PFSK-1 (cell line): Measurements from ENCODE around the gene SLC17A5.

Source experiments
- POLR2AphosphoS5 ChIP-seq: IDR thresholded peaks from 2 replicates; pipeline ENCODE4 v1.6.1; 2012; ENCODE audit warnings: low read depth, mild to moderate bottlenecking, control low read depth, low read length, moderate library complexity
- REST ChIP-seq, 2 experiments: IDR thresholded peaks; 2 replicates each; pipeline versions ENCODE4 v1.6.1 to v1.8.0; 2011 to 2012; ENCODE audit warnings: low read depth in 2 of 2, low read length in 2 of 2, control low read depth in 1 of 2, inconsistent platforms in 1 of 2, mild to moderate bottlenecking in 1 of 2, moderate library complexity in 1 of 2; ENCODE audit not compliant: insufficient read depth in 1 of 2
- SIN3A ChIP-seq: IDR thresholded peaks from 2 replicates; pipeline ENCODE4 v1.6.1; 2012; ENCODE audit warnings: mild to moderate bottlenecking, low read length, moderate library complexity, borderline replicate concordance; ENCODE audit not compliant: insufficient read depth
- TAF1 ChIP-seq: IDR thresholded peaks from 2 replicates; pipeline ENCODE4 v1.6.1; 2012; ENCODE audit warnings: low read length, control low read depth, borderline replicate concordance; ENCODE audit not compliant: insufficient read depth

GRCh38 chr6:73564578-73565345 is 89.0 kb downstream of the SLC17A5 start:
- no peak for TF ChIP-seq POLR2AphosphoS5
- no peak for TF ChIP-seq TAF1
- TF ChIP-seq SIN3A = no peak
- TF ChIP-seq REST (IDR thresholded peaks at IDR 0.05; ENCODE audit: insufficient read depth in 1 of 2, low read depth in 2 of 2, low read length in 2 of 2) = no peak
